Hepatocyte (in vitro differentiated cells): ENCODE results near the gene FAM170B.

Experiments
- CTCF ChIP-seq: fragments of 200-600 bp; sonication (generic); IDR thresholded peaks from 2 replicates; pipeline ENCODE4 v1.5.1; 2016; ENCODE audit warnings: antibody characterized with exemption, mild to moderate bottlenecking; ENCODE audit not compliant: poor library complexity
- EZH2 ChIP-seq: fragments of 200-600 bp; sonication (generic); IDR thresholded peaks from 2 replicates; pipeline ENCODE4 v1.6.1; 2016; ENCODE audit warnings: antibody characterized with exemption, mild to moderate bottlenecking, borderline replicate concordance
- EZH2phosphoT487 ChIP-seq: fragments of 200-600 bp; sonication (generic); IDR thresholded peaks from one replicate; pipeline ENCODE4 v1.6.1; 2018; ENCODE audit warnings: antibody characterized with exemption, mild to moderate bottlenecking, low read depth, moderate library complexity; ENCODE audit not compliant: unreplicated experiment, severe bottlenecking

GRCh38 chr10:49112851-49113250 is 21.0 kb downstream of the FAM170B start:
- no peak for TF ChIP-seq EZH2phosphoT487
- no peak for TF ChIP-seq CTCF
- no peak for TF ChIP-seq EZH2
